Hippocampal formation (tissue), 2 donors: ENCODE measurements around the gene DDX6.
A peak's percentile ranks its signal among the peaks of the same experiment; 100 is the strongest.
"Not testable (repeated sequence)": the region's sequence is repeated elsewhere in the genome, so short reads cannot be mapped to it uniquely, and the experiment has no call there.

ENCODE experiments used
- DNase-seq, 2 donors: peaks; one replicate each; lab custom pipeline; 2025; lab: John Stamatoyannopoulos, UW

Gene DDX6

DNA sequence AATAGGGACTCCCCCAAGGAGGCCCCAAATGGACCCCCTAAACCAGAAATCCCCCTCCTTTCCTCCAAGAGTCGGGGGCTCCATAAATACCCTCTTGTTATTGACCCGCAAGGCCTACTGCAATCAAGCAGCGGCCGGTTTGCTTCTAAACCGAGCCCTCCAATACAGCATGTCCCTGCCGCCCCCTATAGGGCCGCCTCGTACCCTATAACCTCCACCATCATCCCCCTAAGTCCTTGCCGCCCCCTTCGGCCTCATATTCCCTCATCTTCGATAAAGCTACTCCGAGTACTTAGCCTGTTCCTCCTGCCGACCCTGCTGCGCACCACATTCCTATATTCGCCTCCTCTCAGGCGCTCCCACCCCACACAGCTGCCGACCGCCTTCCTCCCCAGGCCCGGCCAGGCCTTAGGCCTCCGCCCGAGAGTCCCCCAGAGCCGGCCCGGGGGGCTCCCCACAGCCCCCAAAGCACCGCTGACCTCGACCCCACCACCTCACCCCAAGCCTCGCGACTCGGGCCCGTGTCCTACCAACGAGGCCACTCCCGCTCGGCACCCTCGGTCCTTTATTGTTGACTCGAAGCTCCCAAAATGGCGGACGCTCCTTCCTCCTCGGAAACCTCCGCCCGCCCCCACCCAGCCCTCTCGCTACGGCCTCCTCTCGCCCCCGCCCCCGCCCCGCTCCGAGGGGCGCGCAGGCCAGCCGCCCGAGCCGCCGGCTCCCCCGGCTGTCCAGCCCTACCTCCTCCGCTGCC lies 430 bp downstream of the DDX6 start:
- DNase-seq: peak; percentile 83 to 86

DNA sequence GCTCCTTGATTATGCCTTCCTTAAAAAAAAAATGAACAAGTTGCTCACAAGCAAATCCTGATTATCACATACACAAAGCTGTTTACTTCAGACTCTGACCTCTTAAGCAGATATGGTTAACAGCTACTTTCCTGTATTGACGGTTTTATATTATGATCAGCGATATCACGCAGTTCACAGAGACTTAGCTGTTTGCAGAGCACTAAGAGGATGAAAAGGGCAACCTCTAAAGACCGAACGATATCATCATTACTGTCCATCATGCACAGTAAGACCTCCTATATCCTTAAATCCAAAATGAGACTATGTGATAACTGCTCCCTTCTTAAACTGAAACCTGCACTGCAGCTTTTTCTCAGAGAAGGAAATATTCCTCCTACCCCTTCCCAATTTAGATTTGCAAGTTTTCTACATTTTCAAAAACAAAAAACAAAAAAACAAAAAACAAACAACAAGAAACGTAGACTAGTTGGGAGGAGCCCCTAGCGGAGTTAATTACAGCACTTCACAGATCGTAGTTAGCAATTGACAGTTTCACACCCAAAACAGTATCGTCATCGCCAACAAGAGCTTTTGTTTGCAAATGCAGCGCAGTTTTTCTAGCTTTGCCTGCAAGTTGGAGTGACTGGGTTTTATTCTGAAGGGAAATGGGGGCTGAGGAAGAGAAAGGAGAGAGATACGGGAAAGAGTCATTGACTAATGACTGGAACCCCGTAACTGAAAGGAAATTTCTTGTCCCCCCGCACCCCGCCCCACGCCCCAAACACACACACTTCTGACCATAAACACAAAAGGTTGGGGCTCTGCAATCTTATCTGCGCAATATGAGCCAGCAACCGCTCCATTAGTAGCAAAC lies 1.2 kb downstream of the DDX6 start:
- peak; percentile 45 to 74 for DNase-seq

GRCh38 chr11:118786657-118787056 lies 4.3 kb downstream of the DDX6 start:
- DNase-seq: no peak

DNA sequence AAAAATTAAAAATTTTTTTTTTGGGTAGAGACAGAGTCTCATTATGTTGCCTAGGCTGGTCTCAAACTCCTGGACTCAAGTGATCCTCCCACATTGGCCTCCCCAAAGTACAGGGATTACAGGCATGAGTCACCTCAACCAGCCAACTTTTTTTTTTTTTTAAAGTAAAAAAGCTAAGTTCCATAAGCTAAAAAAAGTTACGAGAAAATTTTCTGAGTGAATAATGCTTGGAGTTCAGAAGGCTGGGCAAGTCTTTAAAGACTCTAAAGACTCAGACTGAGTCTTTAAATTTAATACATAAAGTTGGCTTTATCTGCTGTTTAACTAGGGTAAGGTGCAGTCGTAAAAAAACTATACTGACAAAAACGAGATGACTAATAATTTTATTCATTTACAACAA lies 5.6 kb downstream of the DDX6 start:
- no peak for DNase-seq

DNA sequence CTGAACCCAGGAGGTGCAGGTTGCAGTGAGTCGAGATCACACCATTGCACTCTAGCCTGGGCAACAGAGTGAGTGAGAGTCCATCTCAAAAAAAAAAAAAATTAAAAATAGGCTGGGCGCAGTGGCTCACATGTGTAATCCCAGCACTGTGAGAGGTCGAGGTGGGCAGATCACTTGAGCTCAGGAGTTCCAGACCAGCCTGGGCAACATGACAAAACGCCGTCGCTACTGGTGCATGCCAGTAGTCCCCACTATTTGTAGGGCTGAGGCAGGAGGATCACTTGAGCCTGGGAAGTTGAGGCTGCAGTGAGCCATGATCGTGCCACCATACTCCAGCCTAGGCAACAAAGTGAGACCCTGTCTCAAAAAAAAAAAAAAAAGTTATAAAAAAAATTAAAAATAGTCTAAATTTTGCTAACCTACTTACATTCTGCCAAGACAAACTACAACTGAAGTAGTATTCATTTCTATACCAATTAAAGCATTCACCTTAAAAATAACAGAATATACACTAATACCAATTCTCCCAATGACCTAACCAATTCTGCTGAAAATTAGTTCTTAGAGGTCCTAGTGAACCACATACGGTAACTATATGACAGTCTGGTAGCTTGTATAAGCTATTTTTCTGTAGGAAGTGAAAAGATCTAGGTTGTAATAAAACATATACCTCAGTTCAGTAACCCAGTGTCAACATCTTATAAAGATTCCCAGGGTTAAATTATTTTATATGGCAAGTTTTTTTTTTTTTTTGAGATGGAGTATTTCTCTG lies 7.1 kb downstream of the DDX6 start:
- no peak for DNase-seq

GRCh38 chr11:118783324-118783723 lies 7.6 kb downstream of the DDX6 start:
- DNase-seq: not testable (repeated sequence)

DNA sequence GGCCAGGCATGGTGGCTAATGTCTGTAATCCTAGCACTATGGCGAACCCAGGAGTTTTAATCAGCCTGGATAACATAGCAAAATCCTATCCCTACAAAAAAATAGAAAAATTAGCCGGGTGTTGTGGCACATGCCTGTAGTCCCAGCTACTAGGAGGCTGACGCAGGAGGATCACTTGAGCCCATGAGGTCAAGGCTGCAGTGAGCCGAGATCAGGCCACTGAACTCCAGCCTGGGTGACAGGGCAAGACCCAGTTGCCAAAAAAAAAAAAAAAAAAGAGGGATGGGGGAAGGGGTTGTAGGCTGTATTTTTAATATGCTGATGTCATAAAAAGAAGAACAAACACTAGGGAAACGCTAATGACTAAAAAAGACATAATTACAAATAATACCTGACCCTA lies 12.1 kb downstream of the DDX6 start:
- DNase-seq: no peak

DNA sequence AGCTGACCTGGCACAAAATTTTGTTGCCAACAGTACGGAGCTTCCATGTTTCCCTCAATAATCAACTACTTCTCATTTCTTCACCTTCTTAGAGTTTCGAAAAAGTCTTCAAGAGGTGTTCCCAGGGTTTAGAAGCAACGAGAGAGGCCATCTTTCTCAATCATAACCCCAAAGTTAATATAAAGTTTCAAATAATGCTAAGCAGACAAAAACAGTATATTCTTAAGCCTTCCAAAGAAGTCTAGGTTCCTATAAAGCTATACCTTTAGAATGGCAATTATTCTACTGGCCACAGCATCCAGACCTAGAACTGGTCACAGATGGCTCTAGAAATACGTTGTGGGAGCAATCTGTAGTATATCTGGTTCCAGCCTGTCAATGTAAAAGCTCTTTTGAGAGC lies 16.9 kb downstream of the DDX6 start:
- DNase-seq: no peak

DNA sequence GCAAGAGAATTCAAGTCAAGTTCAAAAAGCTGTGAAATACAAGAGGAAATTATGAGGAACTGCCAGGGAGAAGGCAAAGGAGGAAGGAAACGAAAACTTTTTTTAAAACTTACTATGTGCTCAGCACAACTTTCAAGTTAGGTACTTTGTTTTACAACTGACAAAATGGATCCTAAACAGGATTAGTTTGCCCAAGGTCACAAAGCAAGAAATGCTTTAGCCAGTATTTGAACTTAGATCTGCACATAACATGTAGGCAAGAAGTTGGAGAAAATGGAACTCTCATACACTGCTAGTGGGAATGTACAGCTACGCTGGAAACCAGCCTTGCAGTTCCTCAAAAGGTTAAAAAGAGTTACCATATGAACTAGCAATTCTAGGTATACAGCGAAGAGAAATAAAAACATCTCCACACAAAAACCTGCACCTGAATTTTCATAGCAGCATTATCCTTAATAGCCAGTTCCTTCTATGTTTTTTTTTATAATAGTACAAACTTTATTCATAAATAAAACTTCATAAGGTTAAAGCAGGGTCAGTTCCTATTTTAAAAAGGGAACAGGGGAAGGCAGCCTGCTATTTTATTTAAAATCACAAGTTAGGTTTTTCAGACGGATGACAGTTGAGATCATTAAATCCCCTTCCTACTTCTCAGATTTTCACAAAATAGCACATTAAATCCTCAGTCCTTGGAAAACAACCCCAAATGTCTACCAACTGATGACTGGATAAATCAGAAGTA lies 19.2 kb downstream of the DDX6 start:
- no peak for DNase-seq

DNA sequence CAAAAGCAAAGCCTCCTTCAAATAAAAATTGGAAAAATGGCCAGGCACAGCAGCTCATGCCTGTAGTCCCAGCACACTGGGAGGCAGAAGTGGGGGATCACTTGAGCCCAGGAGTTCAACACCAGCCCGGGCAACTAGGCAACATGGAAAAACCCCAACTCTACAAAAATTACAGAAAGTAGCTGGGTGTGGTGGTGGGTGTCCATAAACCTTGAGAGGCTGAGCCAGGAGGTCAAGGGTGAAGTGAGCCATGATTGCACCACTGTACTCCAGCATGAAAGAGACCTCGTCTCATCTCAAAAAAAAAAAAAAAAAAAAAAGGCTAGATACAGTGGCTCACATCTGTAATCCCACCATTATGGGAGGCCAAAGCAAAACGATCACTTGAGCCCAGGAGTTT lies 22.3 kb downstream of the DDX6 start:
- DNase-seq: no peak

DNA sequence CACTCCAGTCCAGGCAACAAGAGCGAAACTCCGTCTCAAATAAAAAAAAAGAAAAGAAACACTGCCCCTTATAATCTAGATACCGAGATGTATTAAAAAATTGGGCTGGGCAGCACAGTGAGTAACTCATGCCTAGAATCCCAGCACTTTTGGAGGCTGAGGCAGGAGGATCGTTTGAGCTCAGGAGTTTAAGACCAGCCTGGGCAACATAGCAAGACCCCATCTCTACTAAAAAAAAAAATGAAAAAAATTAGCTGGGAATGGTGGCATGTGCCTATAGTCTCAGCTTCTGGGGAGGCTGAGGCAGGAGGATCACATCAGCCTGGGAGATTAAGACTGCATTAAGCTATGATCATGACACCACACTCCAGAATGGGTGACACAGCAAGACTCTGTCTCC lies 24.9 kb downstream of the DDX6 start:
- DNase-seq: no peak

DNA sequence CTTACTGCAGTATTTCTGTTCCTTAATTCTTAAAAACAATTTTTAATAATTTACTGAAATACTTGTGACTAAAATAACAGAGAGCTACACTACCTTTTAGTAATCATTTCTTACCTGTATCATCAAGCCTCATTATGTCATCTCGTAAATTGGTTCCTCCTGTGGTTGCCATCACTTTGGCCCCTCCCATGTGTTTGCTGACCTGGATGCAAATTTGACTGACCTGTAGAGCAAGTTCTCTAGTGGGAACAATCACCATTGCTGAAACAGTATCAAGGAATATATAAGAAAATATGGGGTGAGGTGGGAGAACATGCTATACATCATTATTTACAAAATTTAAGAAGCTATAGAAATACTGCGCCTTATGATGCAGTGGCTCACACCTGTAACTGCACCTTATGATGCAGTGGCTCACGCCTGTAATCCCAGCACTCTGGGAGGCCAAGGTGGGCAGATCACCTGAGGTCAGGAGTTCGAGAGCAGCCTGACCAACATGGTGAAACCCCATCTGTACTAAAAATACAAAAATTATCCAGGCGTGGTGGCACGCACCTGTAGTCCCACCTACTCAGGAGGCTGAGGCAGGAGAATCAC lies 25.8 kb downstream of the DDX6 start:
- not testable (repeated sequence) for DNase-seq

GRCh38 chr11:118763041-118763440 lies 27.9 kb downstream of the DDX6 start:
- no peak for DNase-seq

DNA sequence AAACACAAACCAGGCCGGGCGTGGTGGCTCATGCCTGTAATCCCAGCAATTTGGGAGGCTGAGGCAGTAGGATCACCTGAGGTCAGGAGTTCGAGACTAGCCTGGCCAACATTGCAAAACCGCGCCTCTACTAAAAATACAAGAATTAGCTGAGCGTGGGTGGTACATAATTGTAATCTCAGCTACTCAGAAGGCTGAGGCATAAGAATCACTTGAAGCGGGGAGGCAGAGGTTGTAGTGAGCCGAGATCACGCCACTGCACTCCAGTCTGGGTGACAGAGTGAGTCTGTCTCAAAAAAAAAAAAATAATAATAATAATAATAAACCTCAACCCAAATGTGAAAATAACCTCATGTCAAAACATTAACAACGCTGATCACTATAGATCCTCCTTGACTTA lies 29.0 kb downstream of the DDX6 start:
- DNase-seq: not testable (repeated sequence)

DNA sequence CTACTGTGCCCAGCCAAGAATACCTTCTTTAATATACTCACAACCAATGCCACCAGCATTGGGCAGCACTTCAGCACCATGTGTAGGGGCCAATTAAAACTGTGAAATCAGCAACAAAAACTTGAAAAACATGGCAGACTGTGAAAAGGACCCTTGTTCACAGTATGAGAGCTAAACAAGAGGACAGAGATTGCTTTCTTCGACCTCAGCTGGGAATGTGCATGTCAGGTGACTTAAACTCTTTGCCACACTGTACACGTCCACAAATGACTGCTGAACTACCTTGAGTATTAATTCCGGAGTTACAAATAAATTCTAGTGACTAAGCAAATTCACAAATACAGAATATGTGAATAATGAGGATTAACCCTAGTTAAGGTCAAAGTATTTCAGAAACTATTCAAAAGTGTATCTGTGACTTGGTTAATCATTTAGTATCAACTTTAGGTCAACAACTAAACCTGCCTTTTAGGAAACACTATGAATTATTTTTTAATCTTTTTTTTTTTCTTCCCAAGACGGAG lies 33.0 kb downstream of the DDX6 start:
- peak in 1 of 2 donors; percentile 47 for DNase-seq

DNA sequence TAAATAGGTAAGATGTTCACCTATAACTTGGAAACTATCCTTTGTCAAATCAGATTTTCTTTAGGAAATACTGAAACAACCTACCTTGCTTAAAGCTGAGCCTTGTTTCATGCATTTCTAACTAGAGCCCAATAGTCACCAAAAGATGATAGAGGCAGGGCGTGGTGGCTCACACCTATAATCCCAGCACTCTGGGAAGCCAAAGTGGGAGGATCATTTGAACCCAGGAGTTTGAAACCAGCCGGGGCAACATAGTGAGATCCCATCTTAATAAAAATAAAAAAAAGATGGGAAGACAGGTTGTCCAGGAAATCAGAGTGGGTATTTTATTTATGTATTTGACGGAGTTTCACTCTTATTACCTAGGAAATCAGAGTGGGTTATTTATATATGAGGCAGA lies 38.3 kb downstream of the DDX6 start:
- no peak for DNase-seq

- DNase-seq: no peak
These were observed 41.5 kb downstream of the DDX6 start for GRCh38 chr11:118749429-118749828.

GRCh38 chr11:118748056-118748455 lies 42.9 kb downstream of the DDX6 start:
- no peak for DNase-seq

GRCh38 chr11:118746988-118747585 lies 43.9 kb downstream of the DDX6 start:
- no peak for DNase-seq

DNA sequence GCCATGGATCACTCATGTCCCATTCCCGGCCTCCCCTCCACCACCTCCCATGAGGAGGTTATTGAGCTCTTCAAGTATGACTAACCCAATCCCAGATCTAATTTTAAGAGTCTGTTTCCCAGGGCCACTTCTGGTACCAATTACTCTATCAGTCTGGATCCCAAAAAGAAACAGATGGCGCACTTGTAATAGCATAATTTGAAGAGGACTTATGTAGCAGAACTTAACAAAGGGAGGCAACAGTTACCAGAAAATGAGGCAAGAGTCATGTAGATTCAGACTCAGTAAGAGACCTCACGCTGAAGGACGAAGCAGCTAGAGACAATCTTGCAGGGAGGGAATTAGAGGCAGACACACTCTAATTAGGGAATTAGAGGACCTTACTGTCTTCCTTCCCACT lies 46.9 kb downstream of the DDX6 start:
- DNase-seq: peak in 1 of 2 donors; percentile 8

- no peak for DNase-seq
These were observed 48.7 kb downstream of the DDX6 start for GRCh38 chr11:118742304-118742703.
